GM21423 (cell line): ENCODE results near the gene PPFIA1.

Source experiments
- ATAC-seq: cut with Tn5 transposase; IDR thresholded peaks from one replicate; pipeline ENCODE4 v1.9.1; 2021; ENCODE audit warnings: mild to moderate bottlenecking, moderate library complexity; ENCODE audit not compliant: unreplicated experiment

Gene PPFIA1

GRCh38 chr11:70428701-70429427 is 158.4 kb downstream of the PPFIA1 start:
- no peak for ATAC-seq

- ATAC-seq, result no peak
Observed at GRCh38 chr11:70429428-70429705, 158.9 kb downstream of the PPFIA1 start.

GRCh38 chr11:70429724-70430521 is 159.4 kb downstream of the PPFIA1 start:
- ATAC-seq, result no peak

- no peak for ATAC-seq
Observed at GRCh38 chr11:70430671-70431574, 160.4 kb downstream of the PPFIA1 start.

- ATAC-seq, result no peak
Observed at GRCh38 chr11:70431611-70432010, 161.1 kb downstream of the PPFIA1 start.

- no peak for ATAC-seq
Observed at GRCh38 chr11:70432065-70432464, 161.6 kb downstream of the PPFIA1 start.

- ATAC-seq, result no peak
Observed at GRCh38 chr11:70432580-70432979, 162.1 kb downstream of the PPFIA1 start.

- ATAC-seq, result no peak
Observed at GRCh38 chr11:70433038-70433437, 162.5 kb downstream of the PPFIA1 start.

- no peak for ATAC-seq
Observed at GRCh38 chr11:70433526-70433925, 163.0 kb downstream of the PPFIA1 start.
